Osteocyte (in vitro differentiated cells): ENCODE results near the gene ZYG11B. TPM values are rescaled to one million over a fixed set of nuclear protein-coding genes. Genes with fewer than 3 reads are reported as not detected.

Experiments used
- DNase-seq: peaks from one replicate; pipeline ENCODE4 v3.0.0; 2021; ENCODE audit warnings: mixed read lengths; ENCODE audit not compliant: unreplicated experiment; ENCODE audit errors: extremely low spot score
- H3K27ac Mint-ChIP-seq: one replicate; pipeline ENCODE4 v1.8.0; 2021; ENCODE audit warnings: mild to moderate bottlenecking, mixed read lengths; ENCODE audit not compliant: unreplicated experiment
- H3K27me3 Mint-ChIP-seq: one replicate; pipeline ENCODE4 v1.8.0; 2021; ENCODE audit warnings: mixed read lengths; ENCODE audit not compliant: unreplicated experiment
- H3K36me3 Mint-ChIP-seq: one replicate; pipeline ENCODE4 v1.8.0; 2021; ENCODE audit warnings: mixed read lengths; ENCODE audit not compliant: unreplicated experiment
- H3K4me1 Mint-ChIP-seq: one replicate; pipeline ENCODE4 v1.8.0; 2021; ENCODE audit warnings: mixed read lengths; ENCODE audit not compliant: unreplicated experiment
- H3K4me3 Mint-ChIP-seq: one replicate; pipeline ENCODE4 v1.8.0; 2021; ENCODE audit warnings: mild to moderate bottlenecking, moderate library complexity, mixed read lengths; ENCODE audit not compliant: unreplicated experiment
- H3K9me3 Mint-ChIP-seq: one replicate; pipeline ENCODE4 v1.8.0; 2021; ENCODE audit warnings: mixed read lengths; ENCODE audit not compliant: unreplicated experiment
- total RNA-seq: library from RNA; stranded (reverse); gene quantifications from 2 replicates; pipeline ENCODE4 v1.2.1, GENCODE V29; 2021
- TF ChIP-seq, protein P1 (sequence below): fragments of 200-600 bp; sonication (generic); IDR thresholded peaks from 2 replicates; pipeline ENCODE4 v1.5.0; 2021; ENCODE audit warnings: antibody characterized with exemption, mild to moderate bottlenecking, moderate library complexity

Gene ZYG11B
- total RNA-seq, 1 donor from 2014 or later: 34.3 TPM

DNA sequence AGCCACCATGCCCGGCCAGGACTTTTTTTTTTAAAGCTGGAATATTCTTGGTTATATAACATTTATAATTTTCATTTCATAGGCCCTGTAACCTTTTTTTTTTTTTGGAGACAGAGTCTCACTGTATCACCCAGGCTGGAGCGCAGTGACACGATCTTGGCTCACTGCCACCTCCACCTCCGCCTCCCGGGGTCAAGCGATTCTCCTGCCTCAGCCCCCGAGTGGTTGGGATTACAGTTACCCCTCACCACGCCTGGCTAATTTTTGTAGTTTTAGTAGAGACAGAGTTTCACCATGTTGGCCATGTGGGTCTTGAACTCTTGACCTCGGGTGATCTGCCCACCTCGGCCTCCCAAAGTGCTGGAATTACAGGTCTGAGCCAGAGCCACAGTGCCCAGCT lies 12.6 kb downstream of the ZYG11B start:
- H3K4me1 Mint-ChIP-seq: peaks cover 16% of the 10 kb centered on the region
- DNase-seq: no peak
- no peak overlapping the region for H3K4me3 Mint-ChIP-seq
- H3K9me3 Mint-ChIP-seq: no peaks in the 10 kb centered on the region
- H3K27me3 Mint-ChIP-seq: no peaks in the 10 kb centered on the region
- no peaks in the 10 kb centered on the region for H3K36me3 Mint-ChIP-seq
- no peak overlapping the region for H3K27ac Mint-ChIP-seq
- TF ChIP-seq, protein P1, sequence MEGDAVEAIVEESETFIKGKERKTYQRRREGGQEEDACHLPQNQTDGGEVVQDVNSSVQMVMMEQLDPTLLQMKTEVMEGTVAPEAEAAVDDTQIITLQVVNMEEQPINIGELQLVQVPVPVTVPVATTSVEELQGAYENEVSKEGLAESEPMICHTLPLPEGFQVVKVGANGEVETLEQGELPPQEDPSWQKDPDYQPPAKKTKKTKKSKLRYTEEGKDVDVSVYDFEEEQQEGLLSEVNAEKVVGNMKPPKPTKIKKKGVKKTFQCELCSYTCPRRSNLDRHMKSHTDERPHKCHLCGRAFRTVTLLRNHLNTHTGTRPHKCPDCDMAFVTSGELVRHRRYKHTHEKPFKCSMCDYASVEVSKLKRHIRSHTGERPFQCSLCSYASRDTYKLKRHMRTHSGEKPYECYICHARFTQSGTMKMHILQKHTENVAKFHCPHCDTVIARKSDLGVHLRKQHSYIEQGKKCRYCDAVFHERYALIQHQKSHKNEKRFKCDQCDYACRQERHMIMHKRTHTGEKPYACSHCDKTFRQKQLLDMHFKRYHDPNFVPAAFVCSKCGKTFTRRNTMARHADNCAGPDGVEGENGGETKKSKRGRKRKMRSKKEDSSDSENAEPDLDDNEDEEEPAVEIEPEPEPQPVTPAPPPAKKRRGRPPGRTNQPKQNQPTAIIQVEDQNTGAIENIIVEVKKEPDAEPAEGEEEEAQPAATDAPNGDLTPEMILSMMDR: no peak

DNA sequence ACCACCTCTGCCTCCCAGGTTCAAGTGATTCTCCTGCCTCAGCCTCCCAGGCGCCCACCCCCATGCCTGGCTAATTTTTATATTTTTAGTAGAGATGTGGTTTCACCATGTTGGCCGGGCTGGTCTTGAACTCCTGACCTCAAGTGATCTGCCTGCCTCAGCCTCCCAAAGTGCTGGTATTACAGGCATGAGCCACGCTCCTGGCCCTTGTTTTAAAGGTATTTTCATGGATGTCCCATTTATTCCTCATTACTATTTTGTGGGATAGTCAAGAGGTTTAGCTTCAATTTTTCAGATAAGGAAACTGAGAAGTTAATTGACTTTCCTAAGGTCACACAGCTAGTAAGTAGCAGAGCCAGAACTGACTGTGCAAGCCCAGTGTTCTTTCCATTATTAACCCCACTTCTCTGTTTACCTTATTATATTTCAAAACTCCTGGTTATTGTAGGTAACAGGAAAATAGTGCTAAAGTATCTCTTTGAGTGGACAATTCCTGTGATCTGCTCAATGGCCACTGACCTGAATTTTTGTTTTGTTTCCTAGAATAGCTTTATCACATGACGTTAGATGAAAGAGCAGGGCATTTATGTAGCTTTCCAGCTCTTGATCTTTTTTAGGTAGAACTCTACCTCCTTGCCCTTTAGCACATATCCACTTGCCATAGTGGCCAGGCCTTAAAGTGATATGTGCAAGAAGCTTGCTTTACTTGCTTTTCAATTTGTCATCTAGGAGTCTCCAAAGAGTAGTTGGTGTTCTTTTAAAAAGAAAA lies 13.6 kb downstream of the ZYG11B start:
- TF ChIP-seq, protein P1: no peak
- no peak overlapping the region for H3K27ac Mint-ChIP-seq

DNA sequence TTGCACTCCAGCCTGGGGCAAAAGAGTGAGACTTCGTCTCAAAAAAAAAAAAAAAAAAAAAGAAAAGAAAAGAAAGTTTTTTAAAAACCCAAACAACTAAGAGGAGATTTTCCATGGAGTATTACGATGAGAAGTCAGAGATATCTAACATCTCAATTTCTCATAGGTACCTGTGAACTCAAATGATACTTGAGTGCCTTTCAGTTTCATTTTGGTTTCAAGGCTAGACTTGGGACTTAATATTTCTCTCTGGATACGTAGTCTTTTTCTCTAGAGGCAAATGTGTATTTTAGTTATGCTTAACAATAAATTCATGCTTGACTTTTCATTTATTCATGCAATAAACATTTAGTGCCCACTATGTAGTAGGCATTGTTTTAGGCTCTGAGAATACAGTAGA lies 15.0 kb downstream of the ZYG11B start:
- Mint-ChIP-seq H3K27me3 (no peaks in the 10 kb centered on the region), H3K4me3 (no peak overlapping the region), H3K4me1 (peaks cover 14% of the 10 kb centered on the region), H3K27ac (no peak overlapping the region), H3K9me3 (no peaks in the 10 kb centered on the region), H3K36me3 (no peaks in the 10 kb centered on the region)
- TF ChIP-seq, protein P1: no peak
- DNase-seq: no peak

More for the DNA sequence above, 13.6 kb downstream of the ZYG11B start:
- Mint-ChIP-seq H3K27me3 (no peaks in the 10 kb centered on the region), H3K9me3 (no peaks in the 10 kb centered on the region), H3K4me3 (no peak overlapping the region), H3K4me1 (peaks cover 14% of the 10 kb centered on the region), H3K36me3 (no peaks in the 10 kb centered on the region)
- no peak for DNase-seq

DNA sequence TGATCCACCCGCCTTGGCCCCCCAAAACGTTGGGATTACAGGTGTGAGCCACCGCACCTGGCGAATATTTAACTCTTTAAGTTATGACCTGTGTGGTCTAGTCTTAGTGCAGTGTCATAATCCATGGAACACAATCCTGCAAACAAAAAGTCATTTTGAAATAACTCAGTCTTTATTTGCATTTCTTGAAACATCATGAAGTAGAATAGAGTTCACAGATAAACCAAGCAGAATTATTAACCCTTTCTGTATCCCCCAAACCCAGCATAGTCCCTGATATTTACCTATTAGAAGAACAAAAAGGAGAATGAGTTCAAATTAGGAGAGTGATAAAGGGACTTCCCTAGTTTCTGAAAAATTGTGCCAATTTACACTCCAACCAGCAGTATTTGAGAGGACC lies 19.9 kb downstream of the ZYG11B start:
- Mint-ChIP-seq H3K36me3 (no peaks in the 10 kb centered on the region), H3K27me3 (no peaks in the 10 kb centered on the region), H3K4me1 (peaks cover 14% of the 10 kb centered on the region), H3K4me3 (no peak overlapping the region), H3K9me3 (no peaks in the 10 kb centered on the region), H3K27ac (no peak overlapping the region)
- TF ChIP-seq, protein P1: no peak
- no peak for DNase-seq

DNA sequence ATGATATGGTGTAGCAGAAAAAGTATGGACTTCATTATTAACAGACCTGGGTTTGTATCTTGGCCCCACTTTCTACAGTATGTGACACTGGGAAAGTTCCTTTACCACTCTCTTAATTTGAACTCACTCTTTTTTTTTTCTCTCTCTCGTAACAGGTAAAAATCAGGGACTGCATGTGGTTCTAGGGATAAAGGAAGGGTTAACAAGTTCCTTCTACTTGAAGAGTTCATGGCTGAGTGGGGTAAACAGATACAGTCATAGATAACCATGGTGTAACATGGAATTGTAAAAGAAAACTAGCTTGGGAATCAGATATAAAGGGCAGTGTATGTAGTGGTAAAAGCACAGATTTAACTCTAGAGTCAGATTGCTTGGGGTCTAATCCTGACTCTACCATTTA lies 21.2 kb downstream of the ZYG11B start:
- DNase-seq: no peak
- Mint-ChIP-seq H3K4me1 (peaks cover 22% of the 10 kb centered on the region), H3K4me3 (no peak overlapping the region), H3K27ac (no peak overlapping the region), H3K9me3 (no peaks in the 10 kb centered on the region), H3K27me3 (no peaks in the 10 kb centered on the region), H3K36me3 (no peaks in the 10 kb centered on the region)
- TF ChIP-seq, protein P1: no peak
